ENCODE data around the gene PCTP. TPM values are rescaled to one million over a fixed set of nuclear protein-coding genes. Genes with fewer than 3 reads are reported as not detected.

PCTP gene
- total RNA-seq, 4 donors from 2014 or later, result 8.6 to 581 (median 35.0) TPM

- peaks cover 0 to 29% (median 16%) of the 10 kb centered on the region in 4 donors for H3K4me1 ChIP-seq
- H3K9me3 ChIP-seq, result no peaks in the 10 kb centered on the region
- H3K27me3 ChIP-seq, result no peaks in the 10 kb centered on the region
- H3K36me3 ChIP-seq, result no peaks in the 10 kb centered on the region
- in situ Hi-C loops (cut with MboI; ENCODE audit: low pct_ligation_motif_present in 1 of 4, low pct_unique_long_range_greater_than_20kb in 1 of 4, low sequenced_read_pairs in 3 of 4), result loop anchor here in 1 of 4 donors (10.0 kb wide), 1 partner anchor 204 kb away; no protein-coding TSS in a partner anchor
- intact Hi-C loops (cut with DNase I; ENCODE audit: low total_unique reads), result no loop called here
- peak overlapping the region in 1 of 4 donors; percentile 36 for H3K27ac ChIP-seq
- DNase-seq, result no peak
- no peak for TF ChIP-seq CTCF (IDR thresholded peaks at IDR 0.05)
- no peak for TF ChIP-seq POLR2AphosphoS5 (IDR thresholded peaks at IDR 0.05)
- TF ChIP-seq POLR2A (IDR thresholded peaks at IDR 0.05), result no peak
- TF ChIP-seq EP300 (IDR thresholded peaks at IDR 0.05; ENCODE audit: low read depth), result no peak
- H3K4me3 ChIP-seq, result no peak overlapping the region
- 78 to 88% methylated on average over 2 to 5 of the region's 5 CpGs for WGBS, 2 donors (ENCODE audit: low coverage in 1 of 2)
These were observed 22.5 kb upstream of the PCTP start for GRCh38 chr17:55728361-55728760.

DNA sequence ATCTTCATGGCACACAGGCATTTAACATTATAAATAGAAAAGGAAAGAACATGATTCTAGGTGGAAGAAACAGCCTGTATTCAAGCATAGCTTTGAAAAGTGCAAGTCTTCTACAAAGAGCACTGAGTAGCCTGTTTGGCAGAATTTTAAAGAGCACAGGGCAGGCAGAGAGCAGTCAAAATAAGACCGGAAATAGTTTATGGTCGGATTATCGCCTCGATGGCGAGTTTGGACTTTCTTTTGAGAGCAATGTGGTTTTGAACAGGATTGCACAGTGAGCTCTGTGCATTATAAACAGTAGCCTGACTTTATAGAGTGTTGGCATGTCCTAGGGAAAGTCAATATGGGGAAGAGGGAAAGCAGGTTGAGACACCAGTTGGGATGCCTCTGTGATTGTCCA is 22.0 kb upstream of the PCTP start:
- peaks cover 0 to 31% (median 15%) of the 10 kb centered on the region in 4 donors for H3K4me1 ChIP-seq
- H3K27me3 ChIP-seq, result no peaks in the 10 kb centered on the region
- no peak for DNase-seq
- intact Hi-C loops (cut with DNase I; ENCODE audit: low total_unique reads), result no loop called here
- no peaks in the 10 kb centered on the region for H3K9me3 ChIP-seq
- peak overlapping the region in 2 of 4 donors; percentile 36 to 40 for H3K27ac ChIP-seq
- TF ChIP-seq POLR2AphosphoS5 (IDR thresholded peaks at IDR 0.05) (no peak), EP300 (IDR thresholded peaks at IDR 0.05; ENCODE audit: low read depth) (no peak), CTCF (IDR thresholded peaks at IDR 0.05) (no peak), POLR2A (IDR thresholded peaks at IDR 0.05) (no peak)
- no peaks in the 10 kb centered on the region for H3K36me3 ChIP-seq
- no peak overlapping the region for H3K4me3 ChIP-seq
- in situ Hi-C loops (cut with MboI; ENCODE audit: low pct_ligation_motif_present in 1 of 4, low pct_unique_long_range_greater_than_20kb in 1 of 4, low sequenced_read_pairs in 3 of 4), result loop anchor here in 1 of 4 donors (10.0 kb wide), 1 partner anchor 204 kb away; no protein-coding TSS in a partner anchor
- WGBS, 2 donors (ENCODE audit: low coverage in 1 of 2), result 66% methylated on average over 5 of the region's 5 CpGs; no CpG with 5 or more reads in 1 of the 2 donors

DNA sequence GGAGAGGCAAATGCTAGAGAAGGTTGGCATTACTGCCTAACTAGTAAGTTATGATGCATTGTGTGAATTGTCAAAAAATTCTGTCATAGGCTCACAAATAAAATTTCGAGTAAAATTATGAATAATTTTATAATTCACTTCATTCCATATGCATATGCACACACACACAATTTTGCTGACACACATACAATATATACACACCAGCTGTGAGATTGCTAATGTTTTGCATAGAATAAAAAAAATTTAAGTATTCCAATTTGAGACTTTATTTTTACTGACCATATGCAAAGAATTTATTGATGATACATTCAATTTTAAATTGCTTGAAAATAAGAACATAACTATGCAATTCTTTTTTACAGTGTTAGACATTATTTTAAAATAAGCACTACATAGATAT is 21.4 kb upstream of the PCTP start:
- in situ Hi-C loops (cut with MboI; ENCODE audit: low pct_ligation_motif_present in 1 of 4, low pct_unique_long_range_greater_than_20kb in 1 of 4, low sequenced_read_pairs in 3 of 4) (loop anchor here in 1 of 4 donors (10.0 kb wide), 1 partner anchor 205 kb away; no protein-coding TSS in a partner anchor), intact Hi-C loops (cut with DNase I; ENCODE audit: low total_unique reads) (no loop called here)
- Histone ChIP-seq H3K4me1 (peaks cover 0 to 31% (median 19%) of the 10 kb centered on the region in 4 donors), H3K4me3 (no peak overlapping the region), H3K27me3 (no peaks in the 10 kb centered on the region), H3K9me3 (no peaks in the 10 kb centered on the region), H3K36me3 (no peaks in the 10 kb centered on the region), H3K27ac (peak overlapping the region in 1 of 4 donors; percentile 36)
- no peak for DNase-seq
- TF ChIP-seq POLR2AphosphoS5 (IDR thresholded peaks at IDR 0.05) (no peak), POLR2A (IDR thresholded peaks at IDR 0.05) (no peak), CTCF (IDR thresholded peaks at IDR 0.05) (no peak), EP300 (IDR thresholded peaks at IDR 0.05; ENCODE audit: low read depth) (no peak)
- 80 to 82% methylated on average over 1 of the region's 1 CpG for WGBS, 2 donors (ENCODE audit: low coverage in 1 of 2)

- 20 to 57% methylated on average over 1 of the region's 1 CpG for WGBS, 2 donors (ENCODE audit: low coverage in 1 of 2)
- H3K27ac ChIP-seq, result peak overlapping the region; percentile 57 to 80 (median 72)
These were observed 20.5 kb upstream of the PCTP start for GRCh38 chr17:55730380-55730779.

More at GRCh38 chr17:55730380-55730779, 20.5 kb upstream of the PCTP start:
- Histone ChIP-seq H3K36me3 (no peaks in the 10 kb centered on the region), H3K9me3 (no peaks in the 10 kb centered on the region), H3K4me1 (peaks cover 0 to 31% (median 20%) of the 10 kb centered on the region in 4 donors), H3K27me3 (no peaks in the 10 kb centered on the region), H3K4me3 (no peak overlapping the region)
- intact Hi-C loops (cut with DNase I; ENCODE audit: low total_unique reads) (no loop called here), in situ Hi-C loops (cut with MboI; ENCODE audit: low pct_ligation_motif_present in 1 of 4, low pct_unique_long_range_greater_than_20kb in 1 of 4, low sequenced_read_pairs in 3 of 4) (no loop called here)
- no peak for DNase-seq
- TF ChIP-seq POLR2A (IDR thresholded peaks at IDR 0.05), result no peak
- TF ChIP-seq CTCF (IDR thresholded peaks at IDR 0.05), result no peak
- no peak for TF ChIP-seq EP300 (IDR thresholded peaks at IDR 0.05; ENCODE audit: low read depth)
- TF ChIP-seq POLR2AphosphoS5 (IDR thresholded peaks at IDR 0.05), result no peak

All from transverse colon (tissue), 4 donors.